HG03045 (cell line): ENCODE data around the gene LCORL.

ENCODE experiments used
- ATAC-seq: cut with Tn5 transposase; IDR thresholded peaks from one replicate; pipeline ENCODE4 v1.9.1; 2021; ENCODE audit warnings: mild to moderate bottlenecking, moderate library complexity; ENCODE audit not compliant: unreplicated experiment

The LCORL gene

GRCh38 chr4:18020671-18021469, 685 bp downstream of the LCORL start:
- ATAC-seq = peak; percentile 22

GRCh38 chr4:18020145-18020670, 1.3 kb downstream of the LCORL start:
- no peak for ATAC-seq

GRCh38 chr4:18014269-18014668, 7.3 kb downstream of the LCORL start:
- no peak for ATAC-seq

GRCh38 chr4:18012807-18013462, 8.6 kb downstream of the LCORL start:
- ATAC-seq = no peak

- no peak for ATAC-seq
These were observed 9.3 kb downstream of the LCORL start for GRCh38 chr4:18012134-18012806.

GRCh38 chr4:18007625-18008024, 13.9 kb downstream of the LCORL start:
- peak; percentile 70 for ATAC-seq

GRCh38 chr4:18006432-18006831, 15.1 kb downstream of the LCORL start:
- ATAC-seq = peak; percentile 42

- ATAC-seq = no peak
These were observed 24.4 kb downstream of the LCORL start for GRCh38 chr4:17997129-17997528.

- no peak for ATAC-seq
These were observed 26.4 kb downstream of the LCORL start for GRCh38 chr4:17995165-17995564.

GRCh38 chr4:17985832-17986231, 35.7 kb downstream of the LCORL start:
- ATAC-seq = no peak

- no peak for ATAC-seq
These were observed 40.5 kb downstream of the LCORL start for GRCh38 chr4:17981063-17981462.

GRCh38 chr4:17968721-17969120, 52.8 kb downstream of the LCORL start:
- no peak for ATAC-seq

- no peak for ATAC-seq
These were observed 54.5 kb downstream of the LCORL start for GRCh38 chr4:17967078-17967477.

GRCh38 chr4:17966312-17966711, 55.2 kb downstream of the LCORL start:
- ATAC-seq = no peak

GRCh38 chr4:17964576-17964975, 57.0 kb downstream of the LCORL start:
- ATAC-seq = no peak

GRCh38 chr4:17962171-17962570, 59.4 kb downstream of the LCORL start:
- ATAC-seq = no peak

- ATAC-seq = no peak
These were observed 60.3 kb downstream of the LCORL start for GRCh38 chr4:17961249-17961648.

- no peak for ATAC-seq
These were observed 63.4 kb downstream of the LCORL start for GRCh38 chr4:17958181-17958580.

GRCh38 chr4:17957688-17958087, 63.9 kb downstream of the LCORL start:
- no peak for ATAC-seq

GRCh38 chr4:17956245-17956644, 65.3 kb downstream of the LCORL start:
- no peak for ATAC-seq

GRCh38 chr4:17945303-17945702, 76.3 kb downstream of the LCORL start:
- ATAC-seq = no peak

GRCh38 chr4:17941731-17942130, 79.8 kb downstream of the LCORL start:
- no peak for ATAC-seq
